GM21515 (cell line): ENCODE data around the gene ZDHHC24.
"Not testable (repeated sequence)": the region's sequence is repeated elsewhere in the genome, so short reads cannot be mapped to it uniquely, and the experiment has no call there.

Experiments
- ATAC-seq: cut with Tn5 transposase; IDR thresholded peaks from one replicate; pipeline ENCODE4 v1.9.1; 2021; ENCODE audit not compliant: unreplicated experiment

The ZDHHC24 gene

GRCh38 chr11:66546368-66546965 lies 619 bp upstream of the ZDHHC24 start, which contains the start of gene ACTN3:
Gene ACTN3 (plus strand): TSS chr11:66546903. CDS start chr11:66546938, 35 bp downstream.
- ATAC-seq, result no peak

- not testable (repeated sequence) for ATAC-seq
These were observed 896 bp downstream of the ZDHHC24 start for GRCh38 chr11:66544952-66545351.

GRCh38 chr11:66543263-66544107 lies 2.4 kb downstream of the ZDHHC24 start:
- ATAC-seq, result no peak

- no peak for ATAC-seq
These were observed 3.5 kb downstream of the ZDHHC24 start for GRCh38 chr11:66542362-66542761.

GRCh38 chr11:66541892-66542291 lies 4.0 kb downstream of the ZDHHC24 start:
- no peak for ATAC-seq

- ATAC-seq, result not testable (repeated sequence)
These were observed 5.2 kb downstream of the ZDHHC24 start for GRCh38 chr11:66540598-66540997.

GRCh38 chr11:66539870-66540213 lies 6.0 kb downstream of the ZDHHC24 start:
- no peak for ATAC-seq

- no peak for ATAC-seq
These were observed 6.5 kb downstream of the ZDHHC24 start for GRCh38 chr11:66539170-66539869.

GRCh38 chr11:66532784-66533183 lies 13.1 kb downstream of the ZDHHC24 start:
- no peak for ATAC-seq

- ATAC-seq, result no peak
These were observed 14.0 kb downstream of the ZDHHC24 start for GRCh38 chr11:66531841-66532240.

GRCh38 chr11:66530927-66531709 lies 14.7 kb downstream of the ZDHHC24 start:
- ATAC-seq, result no peak

- ATAC-seq, result no peak
These were observed 16.2 kb downstream of the ZDHHC24 start for GRCh38 chr11:66529655-66530054.

GRCh38 chr11:66529069-66529468 lies 16.8 kb downstream of the ZDHHC24 start:
- ATAC-seq, result no peak

GRCh38 chr11:66524304-66525040 lies 21.4 kb downstream of the ZDHHC24 start:
- no peak for ATAC-seq

GRCh38 chr11:66523611-66524010 lies 22.2 kb downstream of the ZDHHC24 start:
- no peak for ATAC-seq

- no peak for ATAC-seq
These were observed 34.9 kb downstream of the ZDHHC24 start for GRCh38 chr11:66510990-66511339.

- peak; percentile 81 for ATAC-seq
These were observed 35.4 kb downstream of the ZDHHC24 start, which contains the start of gene BBS1 for GRCh38 chr11:66510271-66510989. Gene BBS1 (plus strand): TSS chr11:66510635. CDS start chr11:66510660, 25 bp downstream.

- no peak for ATAC-seq
These were observed 36.7 kb downstream of the ZDHHC24 start for GRCh38 chr11:66509131-66509561.

- ATAC-seq, result no peak
These were observed 40.5 kb downstream of the ZDHHC24 start for GRCh38 chr11:66505276-66505816.
